OCI-LY1 (cell line): ENCODE results near the gene MGA.

ENCODE experiments used
- H2AFZ ChIP-seq: fragments of 200-600 bp; sonication (generic), shearing (Covaris generic); 2 replicates; pipeline ENCODE4 v1.6.0; 2014; ENCODE audit warnings: antibody characterized with exemption, mild to moderate bottlenecking, low read length
- H3F3A ChIP-seq: fragments of 200-600 bp; sonication (generic), shearing (Covaris generic); 2 replicates; pipeline ENCODE4 v1.6.0; 2014; ENCODE audit warnings: mild to moderate bottlenecking, antibody characterized with exemption, low read length, moderate library complexity; ENCODE audit not compliant: insufficient read depth
- H3K27ac ChIP-seq: fragments of 200-600 bp; sonication (generic); 2 replicates; pipeline ENCODE4 v1.5.1; 2014; ENCODE audit warnings: low read length, mixed run types, mild to moderate bottlenecking, low read depth; ENCODE audit not compliant: poor library complexity, severe bottlenecking
- H3K27me3 ChIP-seq: fragments of 200-600 bp; sonication (generic); 2 replicates; pipeline ENCODE4 v1.6.0; 2014; ENCODE audit warnings: antibody characterized with exemption, mild to moderate bottlenecking, low read length, moderate library complexity; ENCODE audit not compliant: insufficient read depth
- H3K36me3 ChIP-seq: fragments of 200-600 bp; sonication (generic); 2 replicates; pipeline ENCODE4 v1.6.1; 2014; ENCODE audit warnings: mild to moderate bottlenecking, antibody characterized with exemption, low read length, moderate library complexity, mixed read lengths; ENCODE audit not compliant: insufficient read depth
- H3K4me1 ChIP-seq: fragments of 200-600 bp; sonication (generic); 2 replicates; pipeline ENCODE4 v1.5.1; 2014; ENCODE audit warnings: mild to moderate bottlenecking, low read length, moderate library complexity; ENCODE audit not compliant: insufficient read depth, severe bottlenecking
- H3K4me2 ChIP-seq: fragments of 200-600 bp; sonication (generic), shearing (Covaris generic); 2 replicates; pipeline ENCODE4 v1.6.1; 2014; ENCODE audit warnings: low read length
- H3K4me3 ChIP-seq: fragments of 200-600 bp; sonication (generic); 2 replicates; pipeline ENCODE4 v1.5.1; 2014; ENCODE audit warnings: low read length, low read depth, mild to moderate bottlenecking, mixed read lengths; ENCODE audit not compliant: poor library complexity, severe bottlenecking
- H3K79me2 ChIP-seq: fragments of 200-600 bp; shearing (Covaris generic); 2 replicates; pipeline ENCODE4 v1.6.1; 2016; ENCODE audit warnings: mixed run types, low read length, mixed read lengths; ENCODE audit not compliant: insufficient read depth
- H3K9ac ChIP-seq: fragments of 200-600 bp; sonication (generic), shearing (Covaris generic); 2 replicates; pipeline ENCODE4 v1.6.1; 2014; ENCODE audit warnings: mild to moderate bottlenecking, low read length, mixed read lengths
- H3K9me2 ChIP-seq: fragments of 200-600 bp; sonication (generic), shearing (Covaris generic); 2 replicates; pipeline ENCODE4 v1.6.1; 2014; ENCODE audit warnings: low read depth, mild to moderate bottlenecking, low read length, mixed read lengths
- H3K9me3 ChIP-seq: fragments of 200-600 bp; shearing (Covaris generic); 2 replicates; pipeline ENCODE4 v1.6.1; 2014; ENCODE audit warnings: low read length, mixed read lengths
- H4K20me1 ChIP-seq: fragments of 200-600 bp; sonication (generic), shearing (Covaris generic); 2 replicates; pipeline ENCODE4 v1.6.0; 2016; ENCODE audit warnings: mild to moderate bottlenecking, low read length; ENCODE audit not compliant: insufficient read depth
- EZH2 ChIP-seq: fragments of 200-600 bp; sonication (generic), shearing (Covaris generic); IDR thresholded peaks from 2 replicates; pipeline ENCODE4 v1.8.0; 2017; ENCODE audit warnings: borderline replicate concordance, mixed run types, mild to moderate bottlenecking, antibody characterized with exemption, low read length, moderate library complexity, mixed read lengths
- TF ChIP-seq, protein P1 (sequence below): fragments of 200-600 bp; sonication (generic), shearing (Covaris generic); IDR thresholded peaks from 2 replicates; pipeline ENCODE4 v1.5.1; 2017; ENCODE audit warnings: mild to moderate bottlenecking, antibody characterized with exemption, low read length, moderate library complexity, mixed read lengths

Gene MGA

DNA sequence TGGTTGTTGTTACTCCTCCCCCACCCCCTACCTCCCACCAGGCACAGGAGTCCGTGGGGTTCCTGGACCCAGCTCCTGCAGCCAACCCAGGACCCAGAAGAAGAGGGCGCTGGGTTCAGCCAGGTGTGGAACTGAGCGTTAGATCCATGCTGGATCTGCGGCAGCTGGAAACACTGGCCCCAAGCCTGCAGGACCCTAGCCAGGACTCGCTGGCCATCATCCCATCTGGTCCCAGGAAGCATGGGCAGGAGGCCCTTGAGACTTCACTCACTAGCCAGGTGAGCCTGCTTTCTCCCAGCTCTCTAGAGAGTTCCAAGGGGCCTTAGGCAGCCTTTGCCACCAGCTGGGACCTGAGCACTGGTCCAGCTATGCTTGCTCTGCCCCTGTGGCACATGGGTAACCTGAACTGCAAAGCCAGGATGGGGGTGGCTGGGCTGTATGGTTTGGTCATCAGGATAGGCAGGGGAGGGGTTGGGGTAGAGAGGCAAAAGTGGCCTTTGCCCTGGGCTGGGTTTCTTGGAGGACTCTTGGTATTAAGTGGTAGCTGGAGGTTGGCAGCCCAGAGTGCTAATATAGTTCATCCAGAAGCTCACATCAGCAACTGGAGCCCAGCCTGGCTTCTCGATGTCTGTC, 160.7 kb downstream of the MGA start:
- Histone ChIP-seq H4K20me1 (no peaks in the 10 kb centered on the region), H3K36me3 (peaks cover 4% of the 10 kb centered on the region; the same call in 1 of the 2 replicates), H3K27me3 (no peaks in the 10 kb centered on the region), H3K9me3 (no peaks in the 10 kb centered on the region), H3K4me1 (no peaks in the 10 kb centered on the region), H3F3A (no peaks in the 10 kb centered on the region), H3K4me2 (no peak overlapping the region), H3K4me3 (no peak overlapping the region), H2AFZ (no peak overlapping the region), H3K79me2 (no peaks in the 10 kb centered on the region), H3K9ac (no peak overlapping the region), H3K9me2 (no peaks in the 10 kb centered on the region), H3K27ac (no peak overlapping the region)
- TF ChIP-seq, protein P1, sequence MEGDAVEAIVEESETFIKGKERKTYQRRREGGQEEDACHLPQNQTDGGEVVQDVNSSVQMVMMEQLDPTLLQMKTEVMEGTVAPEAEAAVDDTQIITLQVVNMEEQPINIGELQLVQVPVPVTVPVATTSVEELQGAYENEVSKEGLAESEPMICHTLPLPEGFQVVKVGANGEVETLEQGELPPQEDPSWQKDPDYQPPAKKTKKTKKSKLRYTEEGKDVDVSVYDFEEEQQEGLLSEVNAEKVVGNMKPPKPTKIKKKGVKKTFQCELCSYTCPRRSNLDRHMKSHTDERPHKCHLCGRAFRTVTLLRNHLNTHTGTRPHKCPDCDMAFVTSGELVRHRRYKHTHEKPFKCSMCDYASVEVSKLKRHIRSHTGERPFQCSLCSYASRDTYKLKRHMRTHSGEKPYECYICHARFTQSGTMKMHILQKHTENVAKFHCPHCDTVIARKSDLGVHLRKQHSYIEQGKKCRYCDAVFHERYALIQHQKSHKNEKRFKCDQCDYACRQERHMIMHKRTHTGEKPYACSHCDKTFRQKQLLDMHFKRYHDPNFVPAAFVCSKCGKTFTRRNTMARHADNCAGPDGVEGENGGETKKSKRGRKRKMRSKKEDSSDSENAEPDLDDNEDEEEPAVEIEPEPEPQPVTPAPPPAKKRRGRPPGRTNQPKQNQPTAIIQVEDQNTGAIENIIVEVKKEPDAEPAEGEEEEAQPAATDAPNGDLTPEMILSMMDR = no peak
- no peak for TF ChIP-seq EZH2

DNA sequence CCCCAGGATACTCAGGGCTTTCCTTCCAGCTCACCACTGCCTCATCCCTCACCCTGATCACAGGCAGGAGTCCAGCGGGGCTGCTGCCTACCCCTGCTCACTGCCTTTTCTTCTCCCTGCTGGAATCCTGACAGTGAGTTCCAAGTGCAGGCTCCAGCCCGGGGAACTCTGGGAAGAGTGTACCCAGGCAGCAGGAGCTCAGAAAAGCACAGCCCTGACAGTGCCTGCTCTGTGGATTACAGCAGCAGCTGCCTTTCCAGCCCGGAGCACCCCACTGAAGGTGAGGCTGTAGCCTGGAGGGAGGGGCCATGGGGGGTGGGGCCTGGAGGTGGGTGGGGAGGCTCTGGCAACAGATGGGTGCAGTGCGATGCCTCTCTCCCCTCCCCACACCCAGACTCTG, 161.6 kb downstream of the MGA start:
- Histone ChIP-seq H2AFZ (no peak overlapping the region), H3K27me3 (no peaks in the 10 kb centered on the region), H3K4me1 (no peaks in the 10 kb centered on the region), H3K4me2 (no peak overlapping the region), H3K36me3 (peaks cover 4% of the 10 kb centered on the region; the same call in 1 of the 2 replicates), H3K9ac (no peak overlapping the region), H3K9me2 (no peaks in the 10 kb centered on the region), H3F3A (no peaks in the 10 kb centered on the region), H4K20me1 (no peaks in the 10 kb centered on the region), H3K27ac (no peak overlapping the region), H3K9me3 (no peaks in the 10 kb centered on the region), H3K79me2 (no peaks in the 10 kb centered on the region), H3K4me3 (no peak overlapping the region)
- TF ChIP-seq, protein P1 = no peak
- TF ChIP-seq EZH2 = no peak

DNA sequence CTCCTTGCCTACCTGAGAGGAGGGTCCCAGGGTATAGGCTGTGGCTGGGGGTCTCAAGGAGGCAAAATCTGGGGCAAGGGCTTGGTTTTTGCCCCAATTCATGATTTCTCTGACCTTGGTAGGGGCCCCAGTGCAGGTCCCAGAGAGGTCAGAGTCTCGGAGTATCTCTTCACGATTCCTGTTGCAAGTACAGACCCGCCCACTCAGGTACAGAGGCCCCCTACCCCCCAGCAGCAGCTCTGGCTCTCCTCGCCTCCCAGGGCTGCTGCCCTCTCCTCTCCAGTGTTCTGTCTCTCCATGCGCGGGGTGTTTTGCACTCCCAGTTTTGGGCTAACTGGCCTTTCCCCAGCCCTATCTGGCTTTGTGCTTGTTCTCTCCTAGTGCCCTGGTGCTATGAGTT, 162.3 kb downstream of the MGA start:
- Histone ChIP-seq H3K36me3 (peaks cover 4% of the 10 kb centered on the region; the same call in 1 of the 2 replicates), H3K9ac (no peak overlapping the region), H3K4me1 (peaks cover 4% of the 10 kb centered on the region), H3K79me2 (no peaks in the 10 kb centered on the region), H3K27ac (no peak overlapping the region), H3K4me2 (no peak overlapping the region), H3K27me3 (no peaks in the 10 kb centered on the region), H2AFZ (no peak overlapping the region), H3F3A (no peaks in the 10 kb centered on the region), H3K4me3 (no peak overlapping the region), H3K9me2 (no peaks in the 10 kb centered on the region), H4K20me1 (no peaks in the 10 kb centered on the region), H3K9me3 (no peaks in the 10 kb centered on the region)
- TF ChIP-seq, protein P1 = no peak
- no peak for TF ChIP-seq EZH2
